MCF 10A (cell line): ENCODE results near the gene ING3. TPM values are rescaled to one million over a fixed set of nuclear protein-coding genes. Genes with fewer than 3 reads are reported as not detected.

Experiments used
- BruUV-seq: library from RNA; stranded (reverse); fragments of 400-500 nt; replicated peaks from 2 replicates; lab custom pipeline; 2021; lab: Mats Ljungman, UMichigan
- CTCF ChIA-PET: fragments of 300-600 bp; sonication (Branson Sonifier 250); formaldehyde crosslinking; extraction: SDS; loops from one replicate; lab custom pipeline; 2021; ENCODE audit warnings: antibody characterized with exemption, inconsistent platforms; lab: Yijun Ruan, JAX
- POLR2A ChIA-PET: fragments of 300-600, 350-650 bp; sonication (Branson Sonifier 250); formaldehyde crosslinking; extraction: SDS; loops from one replicate; lab custom pipeline; 2020; ENCODE audit warnings: antibody characterized with exemption, inconsistent platforms; lab: Yijun Ruan, JAX
- DNase-seq: peaks from one replicate; pipeline ENCODE4 v3.0.0-alpha.2; 2018; ENCODE audit not compliant: unreplicated experiment
- H3K27ac Mint-ChIP-seq: one replicate; pipeline ENCODE4 v1.8.0; 2022; ENCODE audit warnings: mild to moderate bottlenecking, low read depth, mixed read lengths; ENCODE audit not compliant: unreplicated experiment
- H3K27me3 Mint-ChIP-seq: one replicate; pipeline ENCODE4 v1.8.0; 2022; ENCODE audit warnings: mixed read lengths; ENCODE audit not compliant: insufficient read depth, unreplicated experiment
- H3K36me3 Mint-ChIP-seq: one replicate; pipeline ENCODE4 v1.8.0; 2022; ENCODE audit warnings: mild to moderate bottlenecking, moderate library complexity, mixed read lengths; ENCODE audit not compliant: insufficient read depth, unreplicated experiment
- H3K4me1 Mint-ChIP-seq: one replicate; pipeline ENCODE4 v1.8.0; 2022; ENCODE audit warnings: mixed read lengths; ENCODE audit not compliant: insufficient read depth, unreplicated experiment
- H3K4me3 Mint-ChIP-seq: one replicate; pipeline ENCODE4 v1.8.0; 2022; ENCODE audit warnings: mild to moderate bottlenecking, moderate library complexity, mixed read lengths; ENCODE audit not compliant: unreplicated experiment
- H3K9me3 Mint-ChIP-seq: one replicate; pipeline ENCODE4 v1.8.0; 2022; ENCODE audit warnings: mixed read lengths; ENCODE audit not compliant: unreplicated experiment
- CTCF ChIP-seq: fragments of 200-600 bp; IDR thresholded peaks from one replicate; pipeline ENCODE4 v1.8.0; 2022; ENCODE audit warnings: antibody characterized with exemption, mild to moderate bottlenecking; ENCODE audit not compliant: unreplicated experiment
- intact Hi-C: fragments of 100-400 bp; cut with micrococcal nuclease; formaldehyde crosslinking; loops from 2 replicates; pipeline ENCODE4 v1.14.1; 2022
- total RNA-seq: library from RNA; stranded (reverse); gene quantifications from 2 replicates; pipeline ENCODE4 v1.2.3, GENCODE V29; 2022

Gene ING3
- total RNA-seq, 1 experiment from 2014 or later, result 18.9 TPM

- BruUV-seq, result no TSS peak
- Mint-ChIP-seq H3K9me3 (no peaks in the 10 kb centered on the region), H3K27ac (no peak overlapping the region), H3K4me1 (no peaks in the 10 kb centered on the region), H3K27me3 (no peaks in the 10 kb centered on the region), H3K36me3 (peaks cover 37% of the 10 kb centered on the region), H3K4me3 (no peak overlapping the region)
- ChIA-PET POLR2A (no interaction called here), CTCF (interaction anchor here (1.1 kb wide), 1 partner anchor 23 kb away, joined by 3 read pairs; no protein-coding TSS in a partner anchor)
- TF ChIP-seq CTCF, result no peak
- DNase-seq, result no peak
- intact Hi-C loops, result no loop called here
Measured at GRCh38 chr7:120964088-120964487, 13.5 kb downstream of the ING3 start.

- H3K9me3 Mint-ChIP-seq, result no peaks in the 10 kb centered on the region
- H3K27ac Mint-ChIP-seq, result no peak overlapping the region
- H3K4me1 Mint-ChIP-seq, result no peaks in the 10 kb centered on the region
- POLR2A ChIA-PET, result no interaction called here
- peaks cover 59% of the 10 kb centered on the region for H3K36me3 Mint-ChIP-seq
- no peak for TF ChIP-seq CTCF
- DNase-seq, result no peak
- intact Hi-C loops, result no loop called here
- BruUV-seq, result no TSS peak
- H3K4me3 Mint-ChIP-seq, result no peak overlapping the region
- H3K27me3 Mint-ChIP-seq, result no peaks in the 10 kb centered on the region
- CTCF ChIA-PET, result interaction anchor here (0.9 to 1.6 kb wide), 3 partner anchors 9 to 20 kb away, joined by 3 to 4 read pairs (median 3); no protein-coding TSS in a partner anchor
Measured at GRCh38 chr7:120966961-120967360, 16.4 kb downstream of the ING3 start.

GRCh38 chr7:120973849-120974248 lies 23.3 kb downstream of the ING3 start:
- no peak for DNase-seq
- intact Hi-C loops, result no loop called here
- Mint-ChIP-seq H3K27me3 (no peaks in the 10 kb centered on the region), H3K9me3 (no peaks in the 10 kb centered on the region), H3K36me3 (peaks cover 63% of the 10 kb centered on the region), H3K4me1 (no peaks in the 10 kb centered on the region), H3K27ac (no peak overlapping the region), H3K4me3 (no peak overlapping the region)
- ChIA-PET CTCF (interaction anchor here (0.6 to 0.9 kb wide), 4 partner anchors 13 to 132 kb away, joined by 3 to 4 read pairs (median 3); no protein-coding TSS in a partner anchor), POLR2A (no interaction called here)
- TF ChIP-seq CTCF, result no peak
- BruUV-seq, result no TSS peak

GRCh38 chr7:120979765-120980499 lies 29.4 kb downstream of the ING3 start:
- H3K4me1 Mint-ChIP-seq, result peaks cover 7% of the 10 kb centered on the region
- no peaks in the 10 kb centered on the region for H3K27me3 Mint-ChIP-seq
- TF ChIP-seq CTCF, result no peak
- CTCF ChIA-PET, result interaction anchor here (1.1 to 3.0 kb wide), 2 partner anchors 8 to 303 kb away, joined by 3 to 18 read pairs; partner anchors contain the start of gene CPED1
- peaks cover 11% of the 10 kb centered on the region for H3K36me3 Mint-ChIP-seq
- no TSS peak for BruUV-seq
- no peaks in the 10 kb centered on the region for H3K9me3 Mint-ChIP-seq
- H3K27ac Mint-ChIP-seq, result no peak overlapping the region
- POLR2A ChIA-PET, result interaction anchor here (0.6 kb wide), 1 partner anchor 28 kb away, joined by 3 read pairs; no protein-coding TSS in a partner anchor
- H3K4me3 Mint-ChIP-seq, result no peak overlapping the region
- intact Hi-C loops, result loop anchor here (10.0 kb wide), 1 partner anchor 565 kb away; no protein-coding TSS in a partner anchor
- DNase-seq, result no peak
